ENCODE data around the gene GALNT7. TPM values are rescaled to one million over a fixed set of nuclear protein-coding genes. Genes with fewer than 3 reads are reported as not detected.

The GALNT7 gene
- total RNA-seq, 2 donors from 2014 or later: 83.5 to 138 TPM

DNA sequence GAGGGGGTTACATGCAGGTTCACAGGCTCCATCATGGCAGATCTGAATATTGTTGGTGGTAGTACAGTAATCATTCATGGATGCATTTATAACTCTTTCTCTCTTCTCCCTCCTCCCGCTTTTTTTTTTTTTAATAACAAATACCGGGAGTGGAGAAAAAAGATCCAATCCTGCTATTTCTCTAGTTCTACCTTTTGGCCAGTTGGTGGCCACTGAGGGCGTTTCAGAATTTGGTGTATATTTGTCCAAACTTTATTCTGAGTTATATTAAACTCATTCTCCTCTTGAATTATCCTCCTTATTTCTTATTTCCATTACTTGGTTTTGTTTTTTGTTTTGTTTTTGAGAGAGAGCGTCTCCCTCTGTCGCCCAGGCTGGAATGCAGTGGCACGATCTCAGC is 90.7 kb downstream of the GALNT7 start:
- no peak overlapping the region for H3K4me3 ChIP-seq
- no peaks in the 10 kb centered on the region for H3K36me3 ChIP-seq
- no peak for DNase-seq
- H3K27ac ChIP-seq: no peak overlapping the region
- no peaks in the 10 kb centered on the region for H3K9me3 ChIP-seq
- H3K4me1 ChIP-seq: peaks cover 2% of the 10 kb centered on the region
- H3K9ac ChIP-seq (ENCODE audit: low read depth in 2 of 2, low read length in 2 of 2): no peak overlapping the region
- H3K27me3 ChIP-seq: no peaks in the 10 kb centered on the region
- TF ChIP-seq, protein P1, sequence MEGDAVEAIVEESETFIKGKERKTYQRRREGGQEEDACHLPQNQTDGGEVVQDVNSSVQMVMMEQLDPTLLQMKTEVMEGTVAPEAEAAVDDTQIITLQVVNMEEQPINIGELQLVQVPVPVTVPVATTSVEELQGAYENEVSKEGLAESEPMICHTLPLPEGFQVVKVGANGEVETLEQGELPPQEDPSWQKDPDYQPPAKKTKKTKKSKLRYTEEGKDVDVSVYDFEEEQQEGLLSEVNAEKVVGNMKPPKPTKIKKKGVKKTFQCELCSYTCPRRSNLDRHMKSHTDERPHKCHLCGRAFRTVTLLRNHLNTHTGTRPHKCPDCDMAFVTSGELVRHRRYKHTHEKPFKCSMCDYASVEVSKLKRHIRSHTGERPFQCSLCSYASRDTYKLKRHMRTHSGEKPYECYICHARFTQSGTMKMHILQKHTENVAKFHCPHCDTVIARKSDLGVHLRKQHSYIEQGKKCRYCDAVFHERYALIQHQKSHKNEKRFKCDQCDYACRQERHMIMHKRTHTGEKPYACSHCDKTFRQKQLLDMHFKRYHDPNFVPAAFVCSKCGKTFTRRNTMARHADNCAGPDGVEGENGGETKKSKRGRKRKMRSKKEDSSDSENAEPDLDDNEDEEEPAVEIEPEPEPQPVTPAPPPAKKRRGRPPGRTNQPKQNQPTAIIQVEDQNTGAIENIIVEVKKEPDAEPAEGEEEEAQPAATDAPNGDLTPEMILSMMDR (IDR thresholded peaks at IDR 0.05): no peak
- intact Hi-C loops (cut with DNase I): loop anchor here (2.0 to 5.0 kb wide), 2 partner anchors 235 to 247 kb away; no protein-coding TSS in a partner anchor

DNA sequence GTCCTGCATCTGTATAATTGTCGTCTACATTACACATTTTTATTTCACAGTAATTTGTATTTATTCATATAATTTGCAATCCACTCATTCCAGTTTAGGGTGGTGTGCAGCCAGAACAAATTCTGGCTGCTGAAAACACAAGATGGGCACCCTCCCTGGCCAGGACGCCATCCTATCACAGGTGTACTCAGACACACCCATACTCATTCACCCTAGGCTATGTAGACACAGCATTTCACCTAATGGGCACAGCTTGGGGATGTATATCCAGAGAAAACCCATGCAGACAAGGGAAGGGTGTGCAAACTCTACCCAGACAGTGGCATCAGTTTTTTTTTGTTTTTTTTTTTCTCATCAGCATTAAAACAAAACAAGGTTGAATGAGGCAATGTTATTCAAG is 92.4 kb downstream of the GALNT7 start:
- no peak overlapping the region for H3K27ac ChIP-seq
- TF ChIP-seq, protein P1 (IDR thresholded peaks at IDR 0.05): no peak
- intact Hi-C loops (cut with DNase I): no loop called here
- H3K36me3 ChIP-seq: no peaks in the 10 kb centered on the region
- no peak overlapping the region for H3K9ac ChIP-seq (ENCODE audit: low read depth in 2 of 2, low read length in 2 of 2)
- no peaks in the 10 kb centered on the region for H3K27me3 ChIP-seq
- DNase-seq: no peak
- H3K4me1 ChIP-seq: peaks cover 4% of the 10 kb centered on the region
- H3K9me3 ChIP-seq: no peaks in the 10 kb centered on the region
- H3K4me3 ChIP-seq: no peak overlapping the region

DNA sequence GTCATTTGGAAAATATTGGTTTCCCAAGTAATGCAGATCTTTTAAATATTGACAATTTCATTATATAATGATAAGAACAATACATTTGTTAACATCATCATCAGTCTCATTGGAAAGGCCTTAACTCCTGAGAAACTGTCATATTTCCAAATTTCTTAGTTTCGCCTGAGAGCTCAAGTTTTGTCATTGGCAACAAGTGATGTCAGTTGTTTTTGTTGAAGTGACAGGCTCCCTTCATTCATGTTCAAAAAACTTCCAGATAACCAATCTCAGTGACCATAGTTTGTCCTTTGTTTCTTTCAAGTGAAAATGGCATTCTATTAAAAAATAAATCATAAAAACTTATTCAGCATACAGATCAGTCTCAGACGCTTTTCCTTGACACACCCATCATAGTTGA is 93.8 kb downstream of the GALNT7 start:
- TF ChIP-seq, protein P1 (IDR thresholded peaks at IDR 0.05): no peak
- intact Hi-C loops (cut with DNase I): no loop called here
- no peak for DNase-seq

GRCh38 chr4:173264245-173264644 is 95.6 kb downstream of the GALNT7 start:
- Histone ChIP-seq H3K4me3 (no peak overlapping the region), H3K9me3 (no peaks in the 10 kb centered on the region), H3K36me3 (no peaks in the 10 kb centered on the region), H3K27me3 (no peaks in the 10 kb centered on the region), H3K27ac (no peak overlapping the region), H3K4me1 (peaks cover 4% of the 10 kb centered on the region), H3K9ac (ENCODE audit: low read depth in 2 of 2, low read length in 2 of 2) (no peak overlapping the region)
- no peak for DNase-seq
- TF ChIP-seq, protein P1 (IDR thresholded peaks at IDR 0.05): no peak
- intact Hi-C loops (cut with DNase I): no loop called here

More for the DNA sequence above, 93.8 kb downstream of the GALNT7 start:
- Histone ChIP-seq H3K4me1 (peaks cover 4% of the 10 kb centered on the region), H3K9me3 (no peaks in the 10 kb centered on the region), H3K36me3 (no peaks in the 10 kb centered on the region), H3K9ac (ENCODE audit: low read depth in 2 of 2, low read length in 2 of 2) (no peak overlapping the region), H3K27ac (no peak overlapping the region), H3K4me3 (no peak overlapping the region), H3K27me3 (no peaks in the 10 kb centered on the region)

DNA sequence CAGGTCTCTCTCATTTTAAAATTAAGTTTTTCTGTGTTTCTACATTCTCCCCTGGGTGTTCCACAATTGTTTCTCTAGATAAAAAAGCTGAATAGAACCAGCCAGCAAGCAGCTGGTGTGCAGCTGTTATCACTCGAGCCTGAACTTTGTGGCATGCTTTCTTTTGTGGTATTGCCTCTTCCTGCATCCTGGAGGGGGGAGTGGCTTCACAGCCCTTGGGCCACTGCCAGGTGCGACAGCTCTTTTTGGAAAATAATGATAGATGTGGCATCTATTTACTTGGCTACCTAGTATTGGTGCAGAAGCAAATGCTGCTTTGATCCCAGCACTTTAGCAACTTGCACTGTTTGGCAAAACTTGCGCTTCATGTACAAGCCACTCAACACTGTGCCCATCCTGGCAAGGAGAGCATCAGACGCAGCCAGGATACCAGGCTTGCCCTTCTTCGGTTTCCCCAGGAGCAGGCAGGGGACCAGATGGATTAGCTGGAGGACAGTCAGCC is 96.1 kb downstream of the GALNT7 start:
- intact Hi-C loops (cut with DNase I): no loop called here

More for the DNA sequence above, 96.1 kb downstream of the GALNT7 start:
- TF ChIP-seq, protein P1 (IDR thresholded peaks at IDR 0.05): no peak
- no peak overlapping the region for H3K4me3 ChIP-seq
- no peaks in the 10 kb centered on the region for H3K9me3 ChIP-seq
- H3K27me3 ChIP-seq: no peaks in the 10 kb centered on the region
- no peak overlapping the region for H3K9ac ChIP-seq (ENCODE audit: low read depth in 2 of 2, low read length in 2 of 2)
- H3K27ac ChIP-seq: no peak overlapping the region
- peak; percentile 46 for DNase-seq
- H3K4me1 ChIP-seq: peaks cover 4% of the 10 kb centered on the region
- no peaks in the 10 kb centered on the region for H3K36me3 ChIP-seq

Data from colonic mucosa (tissue), 4 donors.